GM19463 (cell line): ENCODE measurements around the gene CUBN.
"Not testable (repeated sequence)": the region's sequence is repeated elsewhere in the genome, so short reads cannot be mapped to it uniquely, and the experiment has no call there.

Experiments used
- ATAC-seq: cut with Tn5 transposase; IDR thresholded peaks from one replicate; pipeline ENCODE4 v1.9.1; 2021; ENCODE audit warnings: mild to moderate bottlenecking, moderate library complexity; ENCODE audit not compliant: unreplicated experiment

The CUBN gene

GRCh38 chr10:17019696-17020095, 109.9 kb downstream of the CUBN start:
- ATAC-seq, result no peak

DNA sequence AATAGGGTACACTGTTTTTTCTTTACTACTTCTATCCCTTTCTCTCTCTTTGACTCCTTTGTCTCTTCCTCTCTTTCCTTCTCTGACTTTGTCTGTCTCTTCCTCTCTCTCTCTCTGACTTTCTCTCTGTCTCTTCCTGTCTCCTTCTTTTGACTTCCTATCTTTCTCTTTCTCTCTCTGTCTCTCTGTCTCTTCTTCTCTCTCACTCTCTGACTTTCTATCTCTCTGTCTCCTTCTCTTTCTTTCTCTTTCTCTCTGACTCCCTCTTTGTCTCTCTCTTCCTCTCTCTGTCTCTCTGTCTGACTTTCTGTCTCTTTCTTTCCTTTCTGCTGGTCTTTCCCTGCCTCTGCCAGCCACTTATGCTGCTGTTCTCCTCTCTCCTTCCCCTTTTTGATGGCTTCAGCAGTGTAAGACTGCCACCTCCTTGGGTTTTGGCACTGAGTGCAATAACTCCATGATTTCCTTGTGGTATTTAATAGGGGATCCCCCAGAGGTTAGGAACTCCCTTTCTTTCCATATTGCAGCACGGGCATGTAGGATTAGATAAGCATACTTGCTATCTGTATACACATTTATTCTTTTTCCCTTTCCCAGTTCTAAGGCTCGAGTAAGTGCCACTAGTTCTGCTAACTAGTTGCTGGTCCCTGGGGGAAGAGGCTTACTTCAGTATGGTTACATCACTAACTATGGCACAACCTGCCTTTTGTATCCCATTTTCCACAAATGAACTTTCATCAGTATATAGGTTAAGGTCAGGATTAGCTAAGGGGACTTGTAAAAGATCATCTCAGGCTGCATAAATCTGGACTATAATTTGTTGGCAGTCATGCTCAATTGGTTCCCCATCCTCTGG, 116.3 kb downstream of the CUBN start:
- ATAC-seq, result not testable (repeated sequence)

- ATAC-seq, result not testable (repeated sequence)
Observed at GRCh38 chr10:17012731-17013130, 116.9 kb downstream of the CUBN start.

DNA sequence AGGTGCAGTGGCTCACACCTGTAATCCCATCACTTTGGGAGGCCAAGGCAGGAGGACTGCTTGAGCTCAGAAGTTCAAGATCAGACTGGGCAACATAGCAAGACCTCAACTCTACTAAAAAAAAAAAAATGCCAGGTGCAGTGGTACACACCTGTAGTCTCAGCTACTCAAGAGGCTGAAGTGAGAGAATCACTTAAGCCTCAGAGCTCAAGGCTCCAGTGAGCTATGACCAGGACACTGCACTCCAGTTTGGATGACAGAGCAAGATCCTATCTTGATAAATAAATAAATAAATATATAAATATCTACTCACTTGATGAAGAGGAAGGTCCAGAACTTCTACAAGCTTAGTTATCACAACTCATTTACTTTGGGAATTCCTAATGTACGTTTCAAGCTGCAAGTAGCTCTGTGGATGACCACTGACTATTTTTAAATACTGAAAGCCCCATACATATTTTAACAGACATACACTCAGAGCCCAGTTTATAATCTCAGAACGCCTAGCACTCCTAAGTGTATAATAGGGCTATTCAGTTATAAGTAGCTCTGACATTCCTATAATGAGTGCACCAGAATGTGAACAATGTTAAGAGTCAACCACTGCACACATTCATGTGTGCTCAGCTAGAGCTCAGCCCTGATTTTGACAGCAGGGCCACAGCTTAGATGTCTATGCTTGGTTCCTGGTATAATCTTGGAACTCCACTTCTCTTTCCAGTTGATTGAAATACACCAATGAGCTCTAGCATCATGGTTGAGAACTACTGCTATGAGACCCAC, 119.1 kb downstream of the CUBN start:
- ATAC-seq, result no peak

DNA sequence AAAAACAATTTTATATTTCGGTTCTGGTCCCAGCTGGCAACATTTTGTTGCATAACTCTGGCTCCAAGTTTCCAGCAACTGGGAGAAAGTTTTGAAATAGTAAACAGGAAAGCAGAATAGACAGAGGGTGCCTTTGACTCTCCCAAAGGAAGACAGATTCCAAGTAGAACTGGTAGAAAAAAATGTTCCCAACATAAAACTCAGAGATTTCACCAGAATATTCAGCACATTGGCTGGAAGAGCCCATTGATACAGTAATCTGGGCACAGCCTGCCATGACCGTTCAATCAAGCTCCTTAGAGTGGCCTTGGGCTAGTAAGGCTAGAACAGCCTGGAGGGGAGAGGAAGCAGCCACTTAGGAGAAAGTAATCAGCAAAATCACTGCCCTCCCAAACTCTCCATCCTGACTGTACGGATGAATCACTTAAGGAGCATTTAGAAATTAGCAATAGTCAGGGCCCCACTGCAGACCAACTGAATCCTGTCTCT, 120.4 kb downstream of the CUBN start:
- ATAC-seq, result no peak

GRCh38 chr10:17007418-17007770, 122.2 kb downstream of the CUBN start:
- ATAC-seq, result no peak

GRCh38 chr10:17006631-17007417, 122.8 kb downstream of the CUBN start:
- no peak for ATAC-seq

DNA sequence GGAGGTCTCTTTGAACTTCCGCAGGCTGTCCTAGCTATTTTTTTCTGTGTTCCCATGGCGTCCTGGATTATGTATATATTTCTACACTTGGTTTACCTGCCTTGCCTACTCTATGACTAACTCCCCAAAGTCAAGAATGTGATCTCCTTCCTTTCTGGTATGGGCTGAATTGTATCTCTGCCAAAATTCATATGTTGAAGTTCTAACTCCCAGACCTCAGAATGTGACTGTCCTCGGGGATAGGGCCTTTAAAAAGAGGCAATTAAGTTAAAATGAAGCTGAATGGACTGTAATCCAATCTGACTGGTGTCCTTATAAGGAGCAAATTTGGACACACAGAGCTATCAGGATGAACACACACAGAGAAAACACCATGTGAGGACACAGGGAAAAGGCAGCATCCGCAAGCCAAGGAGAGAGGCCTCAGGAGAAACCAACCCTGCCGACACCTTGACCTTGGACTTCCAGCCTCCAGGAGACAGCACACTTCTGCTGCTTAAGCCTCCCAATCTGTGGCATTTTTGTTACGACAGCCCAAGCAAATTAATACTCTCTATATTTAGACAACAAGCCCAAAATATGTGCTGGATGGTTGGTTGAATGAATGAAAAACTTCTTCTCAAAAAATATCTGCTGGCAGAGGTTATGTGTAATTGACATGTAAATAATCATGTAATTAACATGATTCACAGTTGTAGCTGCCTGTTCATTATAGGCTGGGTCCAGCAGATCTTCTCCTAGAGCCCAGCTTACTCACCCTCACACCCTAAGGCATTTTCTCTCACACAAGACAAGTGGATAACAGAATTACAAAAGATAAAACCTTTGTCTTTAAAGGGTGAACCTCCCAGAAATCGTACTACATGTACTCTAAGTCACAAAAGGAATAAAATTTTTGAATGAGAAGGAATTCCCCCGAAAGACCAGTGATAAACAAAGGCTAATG, 123.7 kb downstream of the CUBN start:
- ATAC-seq, result no peak

DNA sequence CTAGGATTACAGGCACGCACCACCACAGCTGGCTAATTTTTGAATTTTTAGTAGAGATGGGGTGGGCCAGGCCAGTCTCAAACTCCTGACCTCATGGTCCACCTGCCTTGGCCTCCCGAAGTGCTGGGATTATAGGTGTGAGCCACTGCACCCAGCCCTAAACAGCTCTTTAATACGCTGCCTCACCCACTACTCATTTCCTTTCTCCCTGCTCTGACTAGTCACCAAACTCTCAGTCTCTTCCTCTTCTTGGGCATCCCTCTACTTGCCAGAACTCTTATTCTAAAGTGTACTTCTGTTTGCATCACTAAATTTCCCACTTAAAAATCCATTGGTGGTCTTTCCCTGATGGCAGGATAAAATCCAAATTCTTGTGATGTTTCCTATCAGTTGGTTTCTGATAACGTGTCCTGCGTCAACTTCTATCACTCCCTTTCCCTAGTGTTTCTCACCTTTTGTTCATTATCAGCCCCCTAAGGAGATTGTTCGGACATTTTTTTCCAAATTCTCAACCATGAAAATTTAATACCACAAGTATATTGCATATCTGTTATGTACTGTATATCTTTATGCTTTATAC, 124.7 kb downstream of the CUBN start:
- no peak for ATAC-seq

- no peak for ATAC-seq
Observed at GRCh38 chr10:17003651-17004286, 125.8 kb downstream of the CUBN start.

- ATAC-seq, result no peak
Observed at GRCh38 chr10:17003151-17003550, 126.5 kb downstream of the CUBN start.

DNA sequence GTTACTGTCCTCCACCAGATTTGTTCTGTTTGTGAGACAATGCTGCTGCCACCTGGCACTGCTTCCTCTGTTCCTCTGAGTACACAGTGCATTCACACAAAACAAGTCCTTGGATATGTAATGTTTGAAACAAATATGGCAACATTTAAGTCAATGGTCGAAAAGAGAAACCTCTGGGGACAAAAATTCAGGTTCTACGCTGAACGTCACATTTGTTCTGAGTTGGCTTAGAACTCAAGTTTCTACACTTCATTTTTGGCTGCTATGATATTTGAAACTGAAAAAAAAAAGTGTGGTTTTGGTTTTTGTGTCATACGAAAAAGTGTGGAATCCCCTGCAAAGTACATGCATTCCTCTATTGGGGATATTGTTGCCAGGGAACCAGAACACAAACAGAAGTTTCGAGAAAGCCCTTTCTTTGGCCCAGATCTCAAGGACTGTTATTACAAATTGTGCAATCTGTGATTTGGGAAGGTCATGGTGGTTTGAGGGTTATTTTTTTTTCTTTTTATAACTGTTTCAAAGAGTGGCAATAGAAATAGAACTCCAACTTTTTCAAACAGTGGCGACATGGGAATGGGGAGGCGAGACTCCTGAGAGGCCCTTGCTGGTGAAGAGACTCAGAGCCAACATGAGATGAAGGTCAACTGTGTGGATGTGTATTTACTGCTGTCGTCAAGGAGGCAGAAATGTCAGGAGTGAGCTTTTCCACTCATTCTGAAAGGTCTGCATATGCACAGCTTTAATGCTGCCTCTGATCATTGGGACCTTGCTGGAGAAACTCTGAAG, 127.5 kb downstream of the CUBN start:
- ATAC-seq, result peak; percentile 68

GRCh38 chr10:17001297-17001744, 128.3 kb downstream of the CUBN start:
- ATAC-seq, result no peak

GRCh38 chr10:16999665-17000451, 129.8 kb downstream of the CUBN start:
- no peak for ATAC-seq

DNA sequence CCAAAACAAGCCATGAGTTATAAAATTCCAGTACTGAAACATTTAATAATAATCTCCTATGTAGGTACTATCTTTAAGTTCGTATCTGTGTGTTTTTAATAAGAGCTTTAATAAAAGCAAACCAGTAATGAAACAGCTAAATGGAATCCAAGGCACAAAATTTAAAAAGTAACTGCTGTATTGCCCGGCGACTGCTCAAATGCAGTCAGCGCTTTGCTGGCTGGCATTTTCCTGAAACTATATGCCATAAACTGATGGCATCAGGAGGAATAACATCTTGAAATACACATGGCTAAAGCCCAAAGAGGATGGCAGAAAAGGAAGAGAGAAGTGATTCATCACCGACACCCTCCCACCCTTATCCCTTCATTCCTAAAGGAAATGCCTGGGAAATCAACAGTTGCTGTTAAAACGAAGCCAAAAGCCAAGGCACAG, 133.1 kb downstream of the CUBN start:
- ATAC-seq, result no peak

DNA sequence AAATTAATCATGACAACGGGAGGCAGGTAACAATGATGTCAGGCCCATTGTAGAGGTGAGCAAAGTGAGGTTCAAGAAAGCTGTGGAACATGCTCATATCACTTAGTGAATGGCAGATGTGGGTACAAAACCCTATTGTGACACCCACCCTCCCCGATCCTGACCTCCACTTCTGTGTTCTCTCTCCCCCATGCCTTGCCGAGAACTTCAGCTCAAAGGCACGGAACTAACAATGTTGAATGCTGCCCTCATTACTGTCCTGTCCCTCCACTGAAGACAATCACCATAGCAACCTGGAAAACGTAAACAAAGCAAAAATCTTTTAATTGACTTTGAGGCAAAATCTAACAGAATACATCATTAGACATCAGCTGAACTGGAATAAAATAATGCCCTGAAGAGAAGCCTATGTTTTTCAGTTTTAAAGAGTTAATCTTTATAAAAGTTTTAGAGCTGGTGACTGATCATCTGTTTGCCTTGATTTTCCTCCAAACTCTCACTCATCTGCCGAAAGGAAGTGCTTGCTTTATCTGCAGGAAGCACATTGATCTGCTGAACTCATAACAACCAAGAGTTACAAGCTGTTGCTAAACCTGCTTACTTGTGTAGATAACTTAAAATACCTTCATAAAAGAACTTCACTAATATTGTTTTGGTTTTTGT, 133.6 kb downstream of the CUBN start:
- no peak for ATAC-seq

DNA sequence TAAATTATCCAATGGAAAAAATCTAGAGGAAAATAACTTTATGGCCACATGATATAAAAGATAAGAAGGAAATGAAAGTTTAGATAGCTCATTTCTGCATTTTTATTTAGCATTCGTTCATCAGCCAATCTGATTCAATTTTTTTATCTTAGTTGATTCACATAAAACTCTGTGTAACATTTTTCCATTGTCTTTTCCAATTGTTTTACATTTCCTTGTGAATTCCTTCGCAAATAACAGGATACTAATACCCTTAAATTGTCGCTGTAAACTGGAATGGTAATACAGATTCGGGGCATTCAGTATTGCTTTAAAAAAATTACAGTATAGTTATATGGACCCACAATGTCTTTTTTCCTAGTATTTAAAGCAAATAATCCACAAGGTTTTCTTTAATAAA, 136.4 kb downstream of the CUBN start:
- no peak for ATAC-seq
